ENCODE measurements around the gene FOXF2.

FOXF2 gene

DNA sequence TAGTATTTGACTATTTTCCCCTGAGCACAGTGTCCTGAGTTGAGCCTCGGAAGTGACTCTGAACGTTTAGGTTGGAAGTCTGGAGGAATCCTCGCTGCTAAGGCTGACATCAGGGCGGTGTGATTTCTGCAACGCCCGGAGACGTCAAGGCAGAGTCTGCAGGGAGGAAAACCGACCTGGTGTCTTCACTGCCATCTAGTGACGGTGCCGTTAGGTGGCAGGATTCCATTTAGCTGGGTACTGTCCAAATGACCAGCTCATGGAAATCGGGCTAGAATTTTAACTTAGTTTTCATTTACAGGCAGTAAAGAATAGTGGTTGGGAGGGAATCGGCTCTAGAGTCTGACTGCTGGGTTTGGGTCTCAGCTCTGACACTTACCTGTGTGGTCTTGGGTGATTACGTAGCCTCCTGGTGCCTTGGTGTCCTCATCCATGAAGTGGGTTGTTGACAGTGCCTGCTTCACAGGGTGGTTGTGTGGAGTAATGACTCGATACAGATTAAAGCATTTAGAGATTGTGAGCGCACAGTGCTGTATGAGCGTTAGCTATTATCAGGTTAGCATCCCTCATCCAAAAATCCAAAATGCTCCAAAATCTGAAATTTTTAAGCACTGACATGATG is 35.0 kb downstream of the FOXF2 start:
- Mint-ChIP-seq H3K36me3 (ENCODE audit: low read depth) (no peaks in the 10 kb centered on the region), H3K9me3 (peaks cover 8% of the 10 kb centered on the region), H3K27ac (no peak overlapping the region), H3K27me3 (peaks cover 52% of the 10 kb centered on the region), H3K4me3 (no peak overlapping the region), H3K4me1 (ENCODE audit: low read depth) (peaks cover 3% of the 10 kb centered on the region)
- peak; percentile 35 for DNase-seq

DNA sequence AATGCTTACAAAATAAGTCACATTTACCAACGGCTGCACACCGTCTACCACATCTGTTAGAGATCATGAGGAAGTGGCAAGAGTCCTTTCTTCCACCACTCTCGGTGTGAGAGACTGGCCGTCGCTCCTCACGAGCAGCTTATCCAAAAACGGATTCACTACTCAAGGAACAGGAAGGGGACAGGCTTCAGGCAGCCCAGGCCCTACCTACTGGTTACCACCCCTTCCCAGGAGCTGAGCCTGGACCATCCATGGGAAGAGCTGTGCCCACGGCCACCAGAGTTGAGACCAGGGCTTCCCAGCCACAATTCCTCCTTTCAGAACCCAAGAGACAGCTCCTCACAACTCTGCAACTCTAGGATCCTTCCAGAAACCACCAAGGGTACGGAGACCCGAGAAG is 37.0 kb downstream of the FOXF2 start:
- Mint-ChIP-seq H3K27ac (no peak overlapping the region), H3K4me3 (no peak overlapping the region), H3K4me1 (ENCODE audit: low read depth) (peaks cover 3% of the 10 kb centered on the region), H3K9me3 (no peaks in the 10 kb centered on the region), H3K27me3 (peaks cover 44% of the 10 kb centered on the region), H3K36me3 (ENCODE audit: low read depth) (no peaks in the 10 kb centered on the region)
- DNase-seq: no peak

DNA sequence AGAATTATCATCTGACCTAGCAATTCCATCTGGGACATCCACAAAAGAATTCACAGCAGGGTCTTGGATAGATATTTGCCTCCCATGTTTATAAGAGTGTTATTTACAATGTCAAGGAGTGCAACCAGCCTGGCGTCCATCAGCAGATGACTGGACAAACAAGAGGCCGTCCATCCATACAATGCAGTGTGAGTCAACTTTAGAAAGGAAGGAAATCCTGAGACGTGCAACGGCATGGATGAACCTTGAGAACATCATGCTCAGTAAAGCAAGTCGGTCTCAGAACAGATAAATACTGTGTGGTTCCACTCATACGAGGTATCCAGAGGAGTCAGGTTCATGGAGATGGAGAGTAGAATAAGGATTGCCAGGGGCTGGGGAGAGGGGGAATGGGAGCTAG is 46.4 kb downstream of the FOXF2 start:
- no peak overlapping the region for H3K4me3 Mint-ChIP-seq
- no peak overlapping the region for H3K27ac Mint-ChIP-seq
- no peak for DNase-seq
- no peaks in the 10 kb centered on the region for H3K36me3 Mint-ChIP-seq (ENCODE audit: low read depth)
- H3K27me3 Mint-ChIP-seq: peaks cover 59% of the 10 kb centered on the region
- H3K9me3 Mint-ChIP-seq: no peaks in the 10 kb centered on the region
- no peaks in the 10 kb centered on the region for H3K4me1 Mint-ChIP-seq (ENCODE audit: low read depth)

DNA sequence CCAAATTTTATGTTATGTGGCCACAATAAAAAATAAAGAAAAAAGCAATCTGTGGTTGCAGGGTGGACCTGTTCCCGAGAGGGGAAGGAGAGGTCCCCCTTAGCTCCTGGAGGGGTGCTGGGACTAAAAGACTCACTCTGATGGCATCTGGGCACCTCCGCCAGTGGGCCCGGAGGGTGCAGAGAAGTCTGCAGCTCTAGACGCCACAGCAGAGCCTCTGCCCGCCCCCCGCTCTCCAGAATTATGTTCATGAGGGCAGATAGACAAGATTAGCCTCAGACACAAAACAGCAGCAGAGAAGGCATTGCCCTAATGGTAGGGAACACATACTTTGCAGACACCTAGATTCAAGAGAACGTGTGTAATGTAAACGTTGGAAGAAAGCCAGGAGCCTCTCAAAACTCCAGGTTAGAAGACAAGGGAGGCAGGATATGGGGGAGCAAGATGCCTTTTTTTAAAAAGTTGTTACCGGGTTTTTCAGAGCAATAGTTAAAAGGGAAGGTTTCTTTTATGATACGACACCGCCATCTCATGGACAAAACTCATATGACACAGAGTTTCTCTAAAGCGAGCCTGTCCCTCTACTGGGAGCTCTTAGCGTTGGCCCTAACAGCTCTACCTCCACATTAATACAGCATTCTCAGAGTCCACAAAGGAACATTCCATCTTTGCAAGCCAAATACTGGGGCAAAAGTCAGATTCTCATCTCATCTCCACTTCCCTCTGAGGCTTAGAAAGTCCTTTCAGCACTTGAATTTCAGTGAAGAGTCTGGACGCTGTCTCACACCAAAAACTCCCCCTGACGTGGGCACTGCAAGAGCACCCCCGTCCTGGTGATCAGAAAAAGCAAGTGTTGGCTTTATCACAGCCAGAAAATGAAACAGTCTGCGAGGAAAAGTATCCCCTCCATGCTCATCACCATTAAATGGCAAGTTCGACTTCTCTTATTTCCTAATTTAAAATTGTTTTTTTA is 47.2 kb downstream of the FOXF2 start:
- Mint-ChIP-seq H3K36me3 (ENCODE audit: low read depth) (no peaks in the 10 kb centered on the region), H3K4me1 (ENCODE audit: low read depth) (no peaks in the 10 kb centered on the region), H3K4me3 (no peak overlapping the region), H3K9me3 (no peaks in the 10 kb centered on the region), H3K27me3 (peaks cover 61% of the 10 kb centered on the region), H3K27ac (no peak overlapping the region)
- no peak for DNase-seq

DNA sequence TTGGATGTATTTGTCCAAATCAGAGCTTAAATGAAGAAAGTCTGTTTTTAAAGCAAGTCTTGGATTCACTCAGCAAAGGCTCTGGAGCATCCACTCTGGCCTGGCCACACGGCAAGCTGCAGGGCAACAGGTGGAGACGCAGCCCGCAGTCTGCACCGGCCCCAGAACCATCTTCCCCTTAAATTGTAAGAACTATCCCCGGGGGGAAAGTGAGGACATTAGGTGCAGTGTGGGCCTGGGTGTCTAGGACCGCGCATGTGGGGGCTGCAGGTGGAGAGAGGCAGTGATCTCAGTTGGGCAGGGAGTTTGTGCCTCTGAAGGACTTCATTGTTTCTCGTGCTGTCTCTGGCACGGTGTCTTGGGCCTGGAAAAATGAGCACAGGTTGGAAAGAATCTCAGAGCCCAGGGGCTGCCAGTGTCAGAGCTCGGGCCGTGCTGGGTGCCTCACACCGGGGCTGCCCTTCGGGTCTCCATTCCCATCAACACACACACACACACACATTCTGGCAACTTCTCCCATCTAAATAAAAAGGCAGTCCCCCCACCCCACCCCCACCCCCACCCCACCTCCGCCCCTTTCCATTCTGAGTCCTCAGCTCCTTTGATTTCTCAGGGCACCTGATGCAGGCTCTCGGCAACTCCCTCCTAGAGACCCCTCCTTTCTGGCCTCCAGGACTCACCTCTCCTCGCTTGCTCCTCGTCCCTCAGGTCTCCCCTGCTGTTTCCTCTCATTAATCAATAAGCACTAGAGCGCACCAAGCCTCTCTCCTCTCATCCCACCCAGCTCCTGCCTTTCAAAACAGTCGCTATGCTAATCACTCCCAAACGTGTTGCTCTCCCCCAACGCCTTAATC is 48.4 kb downstream of the FOXF2 start:
- DNase-seq: no peak
- no peaks in the 10 kb centered on the region for H3K9me3 Mint-ChIP-seq
- no peaks in the 10 kb centered on the region for H3K36me3 Mint-ChIP-seq (ENCODE audit: low read depth)
- H3K4me3 Mint-ChIP-seq: no peak overlapping the region
- H3K4me1 Mint-ChIP-seq (ENCODE audit: low read depth): no peaks in the 10 kb centered on the region
- H3K27me3 Mint-ChIP-seq: peaks cover 66% of the 10 kb centered on the region
- no peak overlapping the region for H3K27ac Mint-ChIP-seq

DNA sequence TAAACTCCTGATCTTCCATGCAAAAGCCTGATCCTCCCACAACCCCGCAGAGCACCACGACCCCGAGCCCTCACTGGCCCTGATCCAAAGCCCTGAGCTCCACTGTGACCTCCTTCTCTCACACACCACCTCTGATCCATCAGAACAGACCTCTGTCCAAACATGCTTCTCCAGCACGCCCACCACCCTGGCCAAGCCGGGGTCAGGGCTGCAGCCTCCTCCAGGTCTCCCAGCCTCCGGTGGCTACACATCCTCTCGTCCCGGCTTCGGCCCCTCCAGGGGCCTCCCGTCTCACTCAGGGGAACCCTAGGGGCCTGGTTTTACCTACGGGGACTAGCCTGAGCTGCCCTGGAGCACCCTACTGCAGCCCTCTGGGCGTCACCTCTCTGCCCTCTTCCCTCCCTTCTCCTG is 49.1 kb downstream of the FOXF2 start:
- DNase-seq: no peak
- no peak overlapping the region for H3K27ac Mint-ChIP-seq
- H3K9me3 Mint-ChIP-seq: no peaks in the 10 kb centered on the region
- no peak overlapping the region for H3K4me3 Mint-ChIP-seq
- H3K27me3 Mint-ChIP-seq: peaks cover 68% of the 10 kb centered on the region
- no peaks in the 10 kb centered on the region for H3K4me1 Mint-ChIP-seq (ENCODE audit: low read depth)
- H3K36me3 Mint-ChIP-seq (ENCODE audit: low read depth): no peaks in the 10 kb centered on the region

DNA sequence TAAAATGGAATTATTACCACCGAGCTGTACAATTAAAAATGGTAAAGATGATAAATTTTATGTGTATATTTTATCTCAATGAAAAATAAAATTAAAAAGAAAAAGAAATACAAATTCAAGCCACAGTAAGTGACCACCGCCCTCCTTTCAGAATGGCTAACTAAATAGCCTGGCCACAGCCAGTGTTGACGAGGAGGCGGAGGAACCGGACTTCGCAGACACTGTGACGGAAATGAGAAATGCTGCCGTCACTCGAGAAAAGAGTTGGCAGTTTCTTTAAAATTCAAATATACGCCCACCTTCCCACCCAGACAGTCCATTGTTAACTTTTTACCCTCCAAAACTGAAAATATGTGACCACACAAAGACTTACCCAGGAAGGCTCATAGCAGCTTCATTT is 50.0 kb downstream of the FOXF2 start:
- peaks cover 69% of the 10 kb centered on the region for H3K27me3 Mint-ChIP-seq
- H3K9me3 Mint-ChIP-seq: no peaks in the 10 kb centered on the region
- H3K4me3 Mint-ChIP-seq: no peak overlapping the region
- H3K36me3 Mint-ChIP-seq (ENCODE audit: low read depth): no peaks in the 10 kb centered on the region
- no peak overlapping the region for H3K27ac Mint-ChIP-seq
- DNase-seq: no peak
- no peaks in the 10 kb centered on the region for H3K4me1 Mint-ChIP-seq (ENCODE audit: low read depth)

DNA sequence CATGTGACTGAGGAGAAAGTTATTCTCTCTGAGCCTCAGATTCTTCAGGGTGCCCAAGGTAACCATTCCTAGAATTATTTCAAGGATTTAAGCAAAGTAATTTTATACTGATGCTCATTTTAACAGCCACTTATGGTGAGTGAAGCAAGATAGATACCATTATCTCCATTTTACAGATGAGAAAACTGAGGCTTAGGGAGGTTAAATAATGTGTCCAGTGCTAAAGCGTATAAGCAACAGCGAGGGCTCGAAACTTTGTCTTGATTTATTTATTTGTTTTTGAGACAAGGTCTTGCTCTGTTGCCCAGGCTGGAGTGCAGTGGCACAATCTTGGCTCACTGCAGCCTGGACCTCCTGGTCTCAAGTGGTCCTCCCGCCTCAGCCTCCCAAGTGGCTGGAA is 53.6 kb downstream of the FOXF2 start:
- Mint-ChIP-seq H3K27ac (no peak overlapping the region), H3K9me3 (no peaks in the 10 kb centered on the region), H3K4me1 (ENCODE audit: low read depth) (no peaks in the 10 kb centered on the region), H3K36me3 (ENCODE audit: low read depth) (no peaks in the 10 kb centered on the region), H3K4me3 (no peak overlapping the region), H3K27me3 (peaks cover 45% of the 10 kb centered on the region)
- no peak for DNase-seq

Measured in activated T-cell treated with anti-CD3 and anti-CD28 coated beads, Interleukin-2, amount 50 U/mL, for 24 hours (primary cell).